ENCODE data around the gene LRP1. TPM values are rescaled to one million over a fixed set of nuclear protein-coding genes. Genes with fewer than 3 reads are reported as not detected.

LRP1 gene
- total RNA-seq, 1 donor, result 56.0 TPM

DNA sequence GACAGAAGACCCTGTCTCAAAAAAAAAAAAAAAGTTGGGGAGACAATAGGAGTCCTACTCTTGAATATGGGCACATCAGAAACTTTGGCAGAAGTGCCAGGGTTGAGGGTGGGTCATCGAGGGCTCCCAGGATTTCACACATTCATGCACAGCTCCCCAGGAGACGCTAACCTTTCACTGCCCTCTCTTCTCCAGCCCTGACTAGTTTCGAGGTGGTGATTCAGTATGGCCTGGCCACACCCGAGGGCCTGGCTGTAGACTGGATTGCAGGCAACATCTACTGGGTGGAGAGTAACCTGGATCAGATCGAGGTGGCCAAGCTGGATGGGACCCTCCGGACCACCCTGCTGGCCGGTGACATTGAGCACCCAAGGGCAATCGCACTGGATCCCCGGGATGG, 48.6 kb downstream of the LRP1 start:
- Histone ChIP-seq H3K4me1 (ENCODE audit: insufficient read depth, low read length) (no peaks in the 10 kb centered on the region), H3K27me3 (ENCODE audit: insufficient read depth, low read length) (no peaks in the 10 kb centered on the region), H3K9me3 (ENCODE audit: low read depth, low read length) (no peaks in the 10 kb centered on the region), H3K4me3 (ENCODE audit: low read length) (no peak overlapping the region)

- no peak overlapping the region for H3K4me3 ChIP-seq (ENCODE audit: low read length)
- no peaks in the 10 kb centered on the region for H3K4me1 ChIP-seq (ENCODE audit: insufficient read depth, low read length)
- H3K9me3 ChIP-seq (ENCODE audit: low read depth, low read length), result no peaks in the 10 kb centered on the region
- no peaks in the 10 kb centered on the region for H3K27me3 ChIP-seq (ENCODE audit: insufficient read depth, low read length)
Measured at GRCh38 chr12:57177354-57177753, 49.1 kb downstream of the LRP1 start.

GRCh38 chr12:57178213-57178612, 49.9 kb downstream of the LRP1 start:
- H3K9me3 ChIP-seq (ENCODE audit: low read depth, low read length), result no peaks in the 10 kb centered on the region
- no peak overlapping the region for H3K4me3 ChIP-seq (ENCODE audit: low read length)
- H3K4me1 ChIP-seq (ENCODE audit: insufficient read depth, low read length), result no peaks in the 10 kb centered on the region
- H3K27me3 ChIP-seq (ENCODE audit: insufficient read depth, low read length), result no peaks in the 10 kb centered on the region

- Histone ChIP-seq H3K9me3 (ENCODE audit: low read depth, low read length) (no peaks in the 10 kb centered on the region), H3K4me3 (ENCODE audit: low read length) (no peak overlapping the region), H3K4me1 (ENCODE audit: insufficient read depth, low read length) (no peaks in the 10 kb centered on the region), H3K27me3 (ENCODE audit: insufficient read depth, low read length) (no peaks in the 10 kb centered on the region)
Measured at GRCh38 chr12:57179331-57180086, 51.2 kb downstream of the LRP1 start.

DNA sequence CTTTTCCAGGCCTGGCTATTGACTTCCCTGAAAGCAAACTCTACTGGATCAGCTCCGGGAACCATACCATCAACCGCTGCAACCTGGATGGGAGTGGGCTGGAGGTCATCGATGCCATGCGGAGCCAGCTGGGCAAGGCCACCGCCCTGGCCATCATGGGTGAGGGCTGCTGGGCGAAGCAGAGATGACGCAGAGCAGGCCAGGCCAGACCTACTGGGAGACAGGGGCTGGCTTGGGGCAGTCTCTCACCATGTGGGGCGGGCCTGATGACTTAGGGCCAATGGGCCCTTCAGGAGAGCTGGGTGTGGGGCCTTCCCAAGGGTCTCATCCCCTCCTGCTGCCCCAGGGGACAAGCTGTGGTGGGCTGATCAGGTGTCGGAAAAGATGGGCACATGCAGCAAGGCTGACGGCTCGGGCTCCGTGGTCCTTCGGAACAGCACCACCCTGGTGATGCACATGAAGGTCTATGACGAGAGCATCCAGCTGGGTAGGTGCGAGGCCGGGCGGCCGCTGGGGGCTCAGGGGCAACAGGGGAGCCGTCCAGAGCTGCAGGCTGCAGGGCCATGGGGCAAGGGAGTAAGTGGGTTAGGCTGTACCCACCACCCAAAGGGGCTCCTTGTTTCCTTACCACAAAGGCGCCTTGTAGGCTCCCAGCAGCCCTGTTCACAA, 52.2 kb downstream of the LRP1 start:
- Histone ChIP-seq H3K27me3 (ENCODE audit: insufficient read depth, low read length) (no peaks in the 10 kb centered on the region), H3K4me1 (ENCODE audit: insufficient read depth, low read length) (no peaks in the 10 kb centered on the region), H3K4me3 (ENCODE audit: low read length) (no peak overlapping the region), H3K9me3 (ENCODE audit: low read depth, low read length) (no peaks in the 10 kb centered on the region)

DNA sequence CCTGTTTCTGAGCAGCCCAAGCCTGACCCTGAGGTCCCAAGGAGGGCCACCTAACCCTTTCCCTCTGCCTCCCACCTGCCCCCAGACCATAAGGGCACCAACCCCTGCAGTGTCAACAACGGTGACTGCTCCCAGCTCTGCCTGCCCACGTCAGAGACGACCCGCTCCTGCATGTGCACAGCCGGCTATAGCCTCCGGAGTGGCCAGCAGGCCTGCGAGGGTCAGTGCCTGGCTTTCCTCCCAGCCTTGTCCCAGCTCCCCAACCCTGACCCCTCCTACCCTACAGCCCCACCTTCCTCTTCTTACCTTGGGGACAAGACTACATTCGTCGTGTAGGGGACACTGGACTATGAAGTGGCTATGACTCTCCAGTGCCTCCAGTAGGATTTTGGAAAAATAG, 52.8 kb downstream of the LRP1 start:
- H3K4me1 ChIP-seq (ENCODE audit: insufficient read depth, low read length), result no peaks in the 10 kb centered on the region
- no peaks in the 10 kb centered on the region for H3K27me3 ChIP-seq (ENCODE audit: insufficient read depth, low read length)
- no peak overlapping the region for H3K4me3 ChIP-seq (ENCODE audit: low read length)
- no peaks in the 10 kb centered on the region for H3K9me3 ChIP-seq (ENCODE audit: low read depth, low read length)

DNA sequence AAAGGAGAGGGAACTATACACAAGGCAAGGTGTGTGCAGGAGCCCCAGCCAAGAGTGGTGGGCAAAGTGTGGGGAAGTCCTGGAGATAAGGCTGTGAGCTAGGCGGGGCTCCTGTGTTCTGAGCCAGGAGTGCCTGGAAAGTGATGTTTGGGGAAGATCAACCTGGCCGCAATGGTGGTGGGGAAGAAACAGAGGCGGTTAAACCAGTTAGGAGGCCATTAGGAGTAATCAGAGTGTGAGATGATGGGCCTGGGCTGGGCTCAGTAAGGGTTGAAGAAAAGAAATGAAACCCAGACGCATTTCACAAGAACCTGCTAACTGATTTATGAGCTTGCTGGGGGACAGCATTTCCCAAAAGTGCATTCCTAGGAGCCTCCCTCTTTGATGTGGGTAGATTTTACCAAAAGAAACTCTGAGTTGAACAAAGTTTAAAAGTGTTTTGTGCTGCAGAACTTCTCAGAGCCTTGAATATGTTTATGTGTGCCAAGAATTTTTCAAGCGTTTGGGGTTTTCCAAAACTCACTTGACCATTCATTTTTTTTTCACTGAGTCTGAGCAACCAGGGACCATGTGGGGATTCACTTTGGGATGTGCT, 53.4 kb downstream of the LRP1 start:
- no peak overlapping the region for H3K4me3 ChIP-seq (ENCODE audit: low read length)
- no peaks in the 10 kb centered on the region for H3K27me3 ChIP-seq (ENCODE audit: insufficient read depth, low read length)
- no peaks in the 10 kb centered on the region for H3K4me1 ChIP-seq (ENCODE audit: insufficient read depth, low read length)
- H3K9me3 ChIP-seq (ENCODE audit: low read depth, low read length), result no peaks in the 10 kb centered on the region

GRCh38 chr12:57182918-57183575, 54.8 kb downstream of the LRP1 start:
- Histone ChIP-seq H3K4me1 (ENCODE audit: insufficient read depth, low read length) (no peaks in the 10 kb centered on the region), H3K9me3 (ENCODE audit: low read depth, low read length) (no peaks in the 10 kb centered on the region), H3K27me3 (ENCODE audit: insufficient read depth, low read length) (no peaks in the 10 kb centered on the region), H3K4me3 (ENCODE audit: low read length) (no peak overlapping the region)

DNA sequence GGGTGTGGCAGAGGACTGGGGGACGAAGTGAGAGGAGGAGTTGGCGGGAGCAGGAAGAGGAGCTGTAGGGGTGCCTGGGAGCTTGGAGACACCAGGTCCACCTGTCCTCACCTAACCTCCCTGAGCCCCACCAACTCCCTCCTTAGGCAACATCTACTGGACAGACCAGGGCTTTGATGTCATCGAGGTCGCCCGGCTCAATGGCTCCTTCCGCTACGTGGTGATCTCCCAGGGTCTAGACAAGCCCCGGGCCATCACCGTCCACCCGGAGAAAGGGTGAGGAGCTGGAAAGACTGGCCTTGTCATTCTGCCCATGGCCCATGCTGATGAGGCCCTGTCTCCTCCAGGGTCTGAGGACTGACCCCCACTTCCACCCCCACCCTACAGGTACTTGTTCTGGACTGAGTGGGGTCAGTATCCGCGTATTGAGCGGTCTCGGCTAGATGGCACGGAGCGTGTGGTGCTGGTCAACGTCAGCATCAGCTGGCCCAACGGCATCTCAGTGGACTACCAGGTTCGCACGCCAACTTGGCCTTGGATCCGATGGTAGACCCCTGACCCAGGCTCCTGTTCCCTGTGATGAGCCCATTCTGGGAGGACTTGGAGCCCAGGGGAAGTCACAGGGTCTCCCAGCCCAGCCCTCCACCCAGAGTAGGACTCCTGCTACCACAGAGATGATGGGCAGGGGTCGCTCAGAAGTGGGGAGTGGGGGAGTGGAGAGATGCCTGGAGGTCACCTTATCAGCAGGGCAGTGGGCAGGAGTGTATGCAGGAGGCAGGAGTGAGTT, 55.8 kb downstream of the LRP1 start:
- H3K4me3 ChIP-seq (ENCODE audit: low read length), result no peak overlapping the region
- no peaks in the 10 kb centered on the region for H3K4me1 ChIP-seq (ENCODE audit: insufficient read depth, low read length)
- no peaks in the 10 kb centered on the region for H3K27me3 ChIP-seq (ENCODE audit: insufficient read depth, low read length)
- no peaks in the 10 kb centered on the region for H3K9me3 ChIP-seq (ENCODE audit: low read depth, low read length)

DNA sequence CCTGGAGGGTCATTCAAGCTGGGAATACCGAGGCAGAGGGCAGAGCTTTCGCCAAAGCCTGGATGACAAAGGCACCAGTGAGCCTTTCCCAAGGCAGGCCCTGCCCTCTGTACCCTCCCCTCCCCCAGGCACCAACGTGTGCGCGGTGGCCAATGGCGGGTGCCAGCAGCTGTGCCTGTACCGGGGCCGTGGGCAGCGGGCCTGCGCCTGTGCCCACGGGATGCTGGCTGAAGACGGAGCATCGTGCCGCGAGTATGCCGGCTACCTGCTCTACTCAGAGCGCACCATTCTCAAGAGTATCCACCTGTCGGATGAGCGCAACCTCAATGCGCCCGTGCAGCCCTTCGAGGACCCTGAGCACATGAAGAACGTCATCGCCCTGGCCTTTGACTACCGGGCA, 57.1 kb downstream of the LRP1 start:
- no peaks in the 10 kb centered on the region for H3K9me3 ChIP-seq (ENCODE audit: low read depth, low read length)
- H3K4me3 ChIP-seq (ENCODE audit: low read length), result no peak overlapping the region
- H3K4me1 ChIP-seq (ENCODE audit: insufficient read depth, low read length), result no peaks in the 10 kb centered on the region
- H3K27me3 ChIP-seq (ENCODE audit: insufficient read depth, low read length), result no peaks in the 10 kb centered on the region

DNA sequence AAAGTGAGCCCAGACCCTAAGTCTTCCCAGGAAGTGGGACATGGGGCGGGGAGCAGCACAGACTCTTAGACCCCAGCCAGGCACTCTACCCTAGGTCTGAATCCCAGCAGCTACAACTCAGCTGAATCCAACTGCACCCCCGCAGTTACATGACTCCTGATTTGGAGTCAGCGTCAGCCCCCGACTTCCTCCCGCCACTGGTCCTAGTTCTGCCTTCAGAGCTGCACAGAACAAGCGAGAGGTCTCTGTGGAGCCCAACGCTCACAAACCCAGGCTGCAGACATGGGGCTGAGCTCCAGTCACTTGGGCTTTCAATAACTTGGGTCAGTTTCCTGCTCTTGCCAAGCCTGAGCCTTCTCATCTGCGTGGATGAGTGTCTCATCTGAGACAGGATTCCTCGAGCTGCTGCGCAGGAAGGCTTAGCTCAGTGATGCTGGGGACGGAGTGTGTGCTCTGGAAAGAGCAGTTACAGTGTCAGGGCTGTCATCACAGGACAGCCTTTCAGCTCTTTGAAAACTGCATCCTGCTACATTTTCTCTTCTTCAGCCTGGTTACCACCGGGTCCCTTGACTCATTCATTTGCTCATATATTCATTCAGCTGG, 57.7 kb downstream of the LRP1 start:
- H3K27me3 ChIP-seq (ENCODE audit: insufficient read depth, low read length), result no peaks in the 10 kb centered on the region
- H3K9me3 ChIP-seq (ENCODE audit: low read depth, low read length), result no peaks in the 10 kb centered on the region
- H3K4me3 ChIP-seq (ENCODE audit: low read length), result no peak overlapping the region
- H3K4me1 ChIP-seq (ENCODE audit: insufficient read depth, low read length), result no peaks in the 10 kb centered on the region

GRCh38 chr12:57187222-57188089, 59.2 kb downstream of the LRP1 start:
- no peaks in the 10 kb centered on the region for H3K27me3 ChIP-seq (ENCODE audit: insufficient read depth, low read length)
- H3K4me1 ChIP-seq (ENCODE audit: insufficient read depth, low read length), result no peaks in the 10 kb centered on the region
- no peak overlapping the region for H3K4me3 ChIP-seq (ENCODE audit: low read length)
- H3K9me3 ChIP-seq (ENCODE audit: low read depth, low read length), result no peaks in the 10 kb centered on the region

GRCh38 chr12:57188090-57188425, 59.8 kb downstream of the LRP1 start:
- Histone ChIP-seq H3K9me3 (ENCODE audit: low read depth, low read length) (no peaks in the 10 kb centered on the region), H3K4me3 (ENCODE audit: low read length) (no peak overlapping the region), H3K4me1 (ENCODE audit: insufficient read depth, low read length) (no peaks in the 10 kb centered on the region), H3K27me3 (ENCODE audit: insufficient read depth, low read length) (no peaks in the 10 kb centered on the region)

- no peak overlapping the region for H3K4me3 ChIP-seq (ENCODE audit: low read length)
- H3K4me1 ChIP-seq (ENCODE audit: insufficient read depth, low read length), result no peaks in the 10 kb centered on the region
- no peaks in the 10 kb centered on the region for H3K9me3 ChIP-seq (ENCODE audit: low read depth, low read length)
- H3K27me3 ChIP-seq (ENCODE audit: insufficient read depth, low read length), result no peaks in the 10 kb centered on the region
Measured at GRCh38 chr12:57190037-57190436, 61.8 kb downstream of the LRP1 start.

All from mononuclear cell (primary cell).